Ramos (cell line): Measurements from ENCODE around the gene CUL2.

Experiments used
- in situ Hi-C: fragments of 300-500 bp; cut with MboI; formaldehyde crosslinking; loops from one replicate; pipeline ENCODE4 v1.14.3; 2022; ENCODE audit warnings: low sequenced_read_pairs; ENCODE audit not compliant: unreplicated experiment

CUL2 gene

DNA sequence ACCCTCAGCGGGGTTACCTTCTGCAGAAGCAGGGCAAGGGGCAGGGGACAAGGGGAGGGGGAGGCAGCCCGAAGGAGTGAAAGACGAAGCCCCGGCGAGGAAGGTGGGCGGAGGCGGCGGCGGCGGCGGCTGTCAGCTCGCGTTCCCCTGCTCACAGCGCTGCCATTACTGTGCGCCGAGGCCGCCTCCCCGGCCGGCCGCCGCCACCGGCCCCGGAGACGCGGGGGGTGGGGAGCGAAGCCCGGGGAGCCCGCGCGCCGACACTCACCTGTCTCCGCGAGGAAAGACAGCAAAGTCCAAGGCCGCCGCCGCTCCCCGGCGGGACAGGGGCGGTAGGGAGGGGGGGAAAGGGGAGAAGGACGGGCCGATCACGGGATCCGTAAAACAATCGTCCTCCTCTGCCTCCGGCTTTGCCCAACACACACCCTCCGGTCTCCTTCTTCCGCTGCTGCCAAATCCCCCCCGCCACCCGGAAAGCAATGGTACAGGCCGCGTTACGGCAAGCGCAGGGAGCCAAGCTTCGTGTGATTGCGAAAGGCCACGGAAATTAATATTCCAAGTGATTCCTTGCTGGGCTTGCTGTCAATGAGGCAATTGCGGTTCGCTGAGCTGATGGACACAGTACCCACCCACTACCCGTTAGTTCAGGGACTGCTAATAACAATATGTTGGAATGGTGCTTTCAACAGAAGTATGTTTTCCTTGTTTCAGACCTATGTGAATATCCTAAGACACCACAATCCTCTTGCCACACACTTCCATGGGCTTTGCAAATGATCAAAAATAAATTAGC, at the start of gene CUL2:
Gene CUL2 (minus strand): TSS at position 180 of the 793 bp plus-strand sequence. CDS start 19,024 bp downstream, outside the sequence.
- in situ Hi-C loops, result no loop called here

- in situ Hi-C loops, result no loop called here
Measured at GRCh38 chr10:35136263-35136815, 46.2 kb upstream of the CUL2 start.

DNA sequence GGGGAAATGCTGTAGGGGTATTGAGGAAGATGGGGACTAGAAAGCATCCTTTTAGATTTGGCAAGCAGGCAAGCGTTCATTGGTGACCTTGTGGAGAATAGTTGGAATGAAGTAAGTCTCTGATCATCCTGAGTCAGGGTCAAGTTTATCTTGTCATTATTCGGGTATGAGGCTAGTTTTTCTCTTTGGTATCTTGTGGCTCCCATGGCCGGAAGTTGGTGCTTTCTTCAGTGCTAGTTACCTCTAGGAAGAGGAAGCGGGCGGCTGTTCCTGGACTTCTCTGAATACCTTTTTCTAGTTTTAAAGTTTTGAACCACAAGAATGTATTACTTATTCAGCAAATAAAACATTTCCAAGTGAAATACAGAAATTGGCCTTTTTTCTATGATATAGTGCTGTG, 45.7 kb upstream of the CUL2 start:
- in situ Hi-C loops, result no loop called here

- in situ Hi-C loops, result no loop called here
Measured at GRCh38 chr10:35133586-35133985, 43.4 kb upstream of the CUL2 start.

DNA sequence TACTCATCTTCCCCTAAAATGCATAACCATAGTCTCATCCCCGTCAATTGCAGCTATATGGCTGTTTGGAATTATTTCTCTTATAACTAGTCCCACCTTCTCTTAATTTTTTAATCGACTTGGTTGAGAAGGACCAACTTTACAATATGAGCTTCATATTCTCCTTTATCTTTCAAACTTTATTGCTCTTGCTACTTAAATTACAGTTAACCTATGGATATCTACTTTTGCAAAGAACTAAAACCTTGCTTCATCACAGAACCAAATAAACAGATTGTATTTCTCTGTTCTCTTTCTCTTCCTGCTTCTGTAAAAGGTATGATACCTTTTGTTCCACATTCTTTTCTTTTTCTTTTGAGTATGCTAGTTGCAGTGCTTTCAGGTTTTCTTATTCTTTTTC, 42.6 kb upstream of the CUL2 start:
- in situ Hi-C loops, result no loop called here

DNA sequence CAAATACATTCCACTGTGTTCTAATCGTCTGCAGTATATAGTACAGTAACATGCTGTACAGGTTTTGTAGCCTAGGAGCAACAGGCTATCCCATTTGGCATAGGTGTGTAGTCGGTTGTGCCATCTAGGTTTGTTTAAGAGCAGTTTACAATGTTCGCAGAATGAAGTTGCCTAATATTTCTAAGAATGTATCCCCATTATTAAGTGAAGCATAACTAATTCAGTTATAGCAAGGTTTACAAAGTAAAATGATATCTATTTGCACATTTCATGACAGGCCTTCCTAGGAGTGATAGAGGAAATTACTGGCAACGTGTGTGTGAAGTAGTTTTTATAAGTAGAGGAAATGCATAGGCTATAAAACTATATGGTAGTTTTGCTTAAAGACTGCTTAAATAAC, 40.5 kb upstream of the CUL2 start:
- in situ Hi-C loops, result no loop called here

- in situ Hi-C loops, result no loop called here
Measured at GRCh38 chr10:35129185-35129674, 39.1 kb upstream of the CUL2 start.

- in situ Hi-C loops, result no loop called here
Measured at GRCh38 chr10:35127289-35127891, 37.2 kb upstream of the CUL2 start.

GRCh38 chr10:35126530-35127288, 36.6 kb upstream of the CUL2 start, which contains the start of gene CREM:
TSS of gene CREM (plus strand) at chr10:35126846. CDS start at chr10:35137836, 10,990 bp downstream.
- in situ Hi-C loops, result no loop called here

DNA sequence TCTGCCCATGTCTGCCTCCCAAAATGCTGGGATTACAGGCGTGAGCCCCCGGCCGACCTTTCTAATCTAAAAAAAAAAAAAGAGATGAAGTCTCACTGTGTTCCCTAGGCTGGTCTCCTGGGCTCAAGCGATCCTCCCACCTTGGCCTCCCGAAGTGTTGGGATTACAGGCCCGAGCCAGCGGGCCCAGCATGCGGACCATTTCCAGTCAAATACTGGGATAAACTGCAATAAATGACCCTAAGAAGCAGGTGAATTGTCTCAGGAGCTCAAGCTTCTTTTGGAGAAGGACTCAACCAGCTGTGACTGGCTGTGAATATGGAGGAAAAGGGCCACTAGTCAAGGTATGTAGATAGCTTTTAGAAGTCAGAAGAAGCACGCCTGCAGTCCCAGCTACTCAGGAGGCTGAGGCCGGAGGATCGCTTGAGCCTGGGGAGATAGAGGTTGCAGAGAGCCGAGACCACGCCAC, 36.0 kb upstream of the CUL2 start:
- in situ Hi-C loops, result no loop called here

DNA sequence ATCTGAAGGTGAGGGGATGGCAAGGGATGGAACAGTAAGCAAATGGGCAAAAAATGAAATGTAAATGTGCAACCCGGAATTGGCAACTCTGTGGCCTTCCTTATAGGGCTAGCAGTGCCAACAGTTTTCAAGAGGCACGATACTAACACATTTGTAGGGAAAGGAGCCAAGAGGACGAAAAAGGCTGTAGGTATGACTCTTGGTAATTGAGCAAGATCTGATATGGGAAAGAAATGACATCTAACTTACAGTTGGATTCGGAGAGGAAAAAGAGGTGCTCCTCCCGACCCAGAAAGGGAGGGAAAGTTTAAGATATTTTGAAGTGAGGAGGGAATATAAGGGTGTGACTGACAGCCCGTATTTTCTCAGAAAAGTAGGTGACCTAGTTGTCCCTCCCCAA, 34.4 kb upstream of the CUL2 start:
- in situ Hi-C loops, result loop anchor here (5.0 to 25.0 kb wide), 2 partner anchors 93 to 1738 kb away; no protein-coding TSS in a partner anchor

DNA sequence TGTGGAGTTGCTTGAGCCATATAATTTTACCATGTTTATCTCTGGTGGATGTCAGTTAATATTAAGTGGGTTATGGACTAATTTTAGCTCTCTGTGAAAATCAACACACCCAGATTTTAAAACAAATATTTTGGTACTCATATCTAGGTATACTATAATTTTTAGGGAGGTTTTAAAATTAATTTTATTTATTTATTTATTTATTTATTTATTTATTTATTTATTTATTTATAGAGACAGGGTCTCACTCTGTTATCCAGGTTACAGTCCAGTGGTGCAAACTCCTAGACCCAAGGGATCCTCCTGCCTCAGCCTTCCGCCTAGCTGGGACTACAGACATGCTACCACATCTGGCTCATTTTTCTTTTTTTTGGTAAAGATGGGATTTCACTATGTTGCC, 29.2 kb upstream of the CUL2 start:
- in situ Hi-C loops, result loop anchor here (25.0 kb wide), 1 partner anchor 1743 kb away; no protein-coding TSS in a partner anchor

DNA sequence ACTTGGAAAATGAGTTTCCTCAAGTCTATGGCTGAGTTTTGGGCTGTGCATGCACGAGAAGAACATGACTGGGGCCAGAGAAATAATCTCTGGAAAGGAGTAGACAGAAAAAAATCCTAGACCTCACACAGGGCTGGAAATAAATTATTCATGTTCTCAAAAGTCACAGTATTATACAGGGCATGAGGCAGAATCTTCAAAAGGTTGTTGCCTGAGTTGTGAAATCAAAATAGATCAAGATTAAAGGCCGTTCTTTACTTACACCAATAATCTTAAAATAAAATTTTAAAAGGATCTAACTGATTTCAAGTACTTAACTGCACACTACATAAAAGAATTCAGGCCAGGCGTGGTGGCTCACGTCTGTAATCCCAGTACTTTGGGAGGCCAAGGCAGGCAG, 22.4 kb upstream of the CUL2 start:
- in situ Hi-C loops, result loop anchor here (25.0 kb wide), 1 partner anchor 1750 kb away; no protein-coding TSS in a partner anchor

- in situ Hi-C loops, result loop anchor here (25.0 kb wide), 1 partner anchor 1758 kb away; no protein-coding TSS in a partner anchor
Measured at GRCh38 chr10:35103882-35104281, 13.7 kb upstream of the CUL2 start.

GRCh38 chr10:35097510-35097909, 7.4 kb upstream of the CUL2 start:
- in situ Hi-C loops, result no loop called here

DNA sequence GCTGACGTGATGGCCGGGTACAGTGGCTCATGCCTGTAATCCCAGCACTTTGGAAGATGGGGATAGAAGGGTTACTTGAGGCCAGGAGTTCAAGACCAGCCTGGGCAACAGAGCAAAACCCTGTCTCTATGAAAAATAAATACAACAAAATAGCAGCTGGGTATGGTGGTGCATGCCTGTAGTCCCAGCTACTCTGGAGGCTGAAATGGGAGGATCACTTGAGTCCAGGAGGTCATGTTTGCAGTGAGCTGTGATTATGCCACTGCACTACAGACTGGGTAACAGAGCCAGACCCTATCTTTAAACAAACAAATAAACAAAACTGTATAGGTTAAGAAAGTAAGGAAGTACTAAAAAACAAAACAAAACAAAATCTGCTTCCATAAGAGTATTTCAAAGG, 6.2 kb upstream of the CUL2 start:
- in situ Hi-C loops, result no loop called here

- in situ Hi-C loops, result no loop called here
Measured at GRCh38 chr10:35092851-35093250, 2.7 kb upstream of the CUL2 start.

DNA sequence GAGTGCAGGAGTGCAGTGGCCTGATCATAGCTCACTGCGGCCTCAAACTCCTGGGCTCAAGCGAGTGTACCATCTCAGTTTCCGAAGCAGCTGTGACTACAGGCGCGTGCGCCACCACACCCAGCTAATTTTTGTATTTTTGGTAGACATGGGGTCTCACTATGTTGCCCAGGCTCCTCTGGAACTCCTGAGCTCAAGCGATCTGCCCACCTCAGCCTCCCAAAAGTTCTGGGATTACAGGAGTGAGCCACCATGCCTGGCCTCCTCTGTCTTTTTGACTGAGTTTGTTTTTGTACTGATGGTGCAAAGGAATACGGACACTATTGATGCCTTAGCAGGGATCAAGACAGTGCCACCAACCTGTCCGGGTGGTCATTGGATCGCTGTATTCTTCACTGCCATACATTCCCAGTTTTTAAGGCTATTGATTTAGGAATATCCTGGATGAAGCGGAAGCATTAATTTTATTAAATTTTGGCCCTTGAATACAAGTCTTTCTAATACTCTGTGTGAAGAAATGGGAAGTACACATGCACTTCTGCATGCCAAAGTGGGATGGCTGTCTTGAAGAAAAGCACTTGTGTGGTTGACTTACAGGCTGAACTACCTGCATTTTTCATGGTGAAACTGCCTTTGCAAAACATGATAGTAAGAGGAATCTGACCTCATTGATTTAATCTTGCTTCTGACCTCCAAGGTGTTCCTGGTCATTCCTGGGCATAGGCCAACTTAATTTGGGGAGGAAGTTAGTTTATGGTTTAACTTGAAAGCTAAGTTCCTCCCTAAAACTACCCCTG, 2.1 kb upstream of the CUL2 start:
- in situ Hi-C loops, result no loop called here

GRCh38 chr10:35089611-35090161, 455 bp downstream of the CUL2 start:
- in situ Hi-C loops, result no loop called here
